22Rv1 (cell line): ENCODE measurements around the gene TCF7L2.
A peak's percentile ranks its signal among the peaks of the same experiment; 100 is the strongest.
"Not testable (repeated sequence)": the region's sequence is repeated elsewhere in the genome, so short reads cannot be mapped to it uniquely, and the experiment has no call there.

Experiments used
- H3K27ac ChIP-seq: fragments of 450-650 bp; 2 replicates; pipeline ENCODE4 v1.5.1; 2017
- CTCF ChIP-seq: fragments of 450-650 bp; IDR thresholded peaks from 2 replicates; pipeline ENCODE4 v1.5.1; 2017; ENCODE audit warnings: mild to moderate bottlenecking
- ZFX ChIP-seq: fragments of 450-650 bp; IDR thresholded peaks from 2 replicates; pipeline ENCODE4 v1.6.1; 2017; ENCODE audit warnings: antibody characterized with exemption, borderline replicate concordance

TCF7L2 gene

GRCh38 chr10:113104047-113104446 is 154.0 kb downstream of the TCF7L2 start:
- H3K27ac ChIP-seq: no peak overlapping the region
- TF ChIP-seq ZFX: no peak

GRCh38 chr10:113108194-113108835 is 158.3 kb downstream of the TCF7L2 start:
- TF ChIP-seq ZFX: no peak
- TF ChIP-seq CTCF: peak; percentile 79
- H3K27ac ChIP-seq: no peak overlapping the region

- H3K27ac ChIP-seq: no peak overlapping the region
- TF ChIP-seq CTCF: no peak
- no peak for TF ChIP-seq ZFX
Observed at GRCh38 chr10:113108948-113109347, 158.9 kb downstream of the TCF7L2 start.

- H3K27ac ChIP-seq: not testable (repeated sequence)
Observed at GRCh38 chr10:113109482-113109881, 159.4 kb downstream of the TCF7L2 start.

GRCh38 chr10:113111260-113111659 is 161.2 kb downstream of the TCF7L2 start:
- no peak overlapping the region for H3K27ac ChIP-seq
- TF ChIP-seq ZFX (no peak), CTCF (no peak)

- no peak for TF ChIP-seq CTCF
- no peak for TF ChIP-seq ZFX
- H3K27ac ChIP-seq: no peak overlapping the region
Observed at GRCh38 chr10:113111900-113112853, 162.1 kb downstream of the TCF7L2 start.

GRCh38 chr10:113113241-113113640 is 163.2 kb downstream of the TCF7L2 start:
- no peak overlapping the region for H3K27ac ChIP-seq
- TF ChIP-seq CTCF: no peak
- no peak for TF ChIP-seq ZFX

GRCh38 chr10:113113918-113114317 is 163.9 kb downstream of the TCF7L2 start:
- no peak overlapping the region for H3K27ac ChIP-seq
- TF ChIP-seq ZFX: no peak
- no peak for TF ChIP-seq CTCF
